H9 (cell line): ENCODE measurements around the gene GABRB3. TPM values are rescaled to one million over a fixed set of nuclear protein-coding genes. Genes with fewer than 3 reads are reported as not detected.

Experiments
- DNase-seq: peaks from one replicate; pipeline ENCODE4 v3.0.0-alpha.2; 2017
- H2AFZ ChIP-seq: one replicate; pipeline ENCODE4 v1.6.1; 2013; ENCODE audit warnings: mild to moderate bottlenecking, low read length, control low read depth, moderate library complexity
- H2AK5ac ChIP-seq: 2 replicates; pipeline ENCODE4 v1.6.1; 2013; ENCODE audit warnings: low read length, control low read depth, mixed read lengths; ENCODE audit not compliant: insufficient read length
- H2BK120ac ChIP-seq: one replicate; pipeline ENCODE4 v1.6.1; 2013; ENCODE audit warnings: low read depth, mild to moderate bottlenecking, low read length, control low read depth, inconsistent platforms; ENCODE audit not compliant: poor library complexity, severe bottlenecking
- H2BK12ac ChIP-seq: 2 replicates; pipeline ENCODE4 v1.6.1; 2013; ENCODE audit warnings: low read length, control low read depth, mixed read lengths, low read depth; ENCODE audit not compliant: insufficient read length
- H2BK15ac ChIP-seq: 2 replicates; pipeline ENCODE4 v1.6.1; 2013; ENCODE audit warnings: low read depth, low read length, control low read depth
- H2BK20ac ChIP-seq: one replicate; pipeline ENCODE4 v1.6.1; 2013; ENCODE audit warnings: low read depth, mild to moderate bottlenecking, low read length, control low read depth, inconsistent platforms; ENCODE audit not compliant: poor library complexity, severe bottlenecking
- H2BK5ac ChIP-seq: 2 replicates; pipeline ENCODE4 v1.6.1; 2013; ENCODE audit warnings: low read length, control low read depth, mixed read lengths; ENCODE audit not compliant: insufficient read length
- H3K14ac ChIP-seq: 2 replicates; pipeline ENCODE4 v1.6.1; 2013; ENCODE audit warnings: low read length, control low read depth; ENCODE audit not compliant: insufficient read depth
- H3K18ac ChIP-seq: 2 replicates; pipeline ENCODE4 v1.6.1; 2013; ENCODE audit warnings: low read depth, mild to moderate bottlenecking, mixed read lengths, low read length, control low read depth; ENCODE audit not compliant: insufficient read length
- H3K23ac ChIP-seq: 2 replicates; pipeline ENCODE4 v1.6.1; 2013; ENCODE audit warnings: low read length, control low read depth, mixed read lengths, low read depth; ENCODE audit not compliant: insufficient read length
- H3K23me2 ChIP-seq: 2 replicates; pipeline ENCODE4 v1.6.1; 2013; ENCODE audit warnings: low read depth, mild to moderate bottlenecking, mixed read lengths, low read length, control low read depth; ENCODE audit not compliant: insufficient read length, poor library complexity, severe bottlenecking
- H3K27ac ChIP-seq: 2 replicates; pipeline ENCODE4 v1.5.1; 2013; ENCODE audit warnings: low read length, control low read depth, mixed read lengths, low read depth; ENCODE audit not compliant: insufficient read length
- H3K27me3 ChIP-seq: 2 replicates; pipeline ENCODE4 v1.6.1; 2013; ENCODE audit warnings: low read length, control low read depth, inconsistent platforms; ENCODE audit not compliant: insufficient read depth
- H3K4ac ChIP-seq: 2 replicates; pipeline ENCODE4 v1.6.1; 2013; ENCODE audit warnings: low read depth, mild to moderate bottlenecking, control low read depth, inconsistent platforms, low read length, moderate library complexity
- H3K4me1 ChIP-seq: 2 replicates; pipeline ENCODE4 v1.6.1; 2013; ENCODE audit warnings: low read length, control low read depth, inconsistent platforms; ENCODE audit not compliant: insufficient read depth
- H3K4me2 ChIP-seq: 2 replicates; pipeline ENCODE4 v1.6.1; 2013; ENCODE audit warnings: low read length, control low read depth, mixed read lengths; ENCODE audit not compliant: insufficient read length, insufficient read depth
- H3K56ac ChIP-seq: 2 replicates; pipeline ENCODE4 v1.6.1; 2013; ENCODE audit warnings: low read depth, mild to moderate bottlenecking, mixed read lengths, low read length, control low read depth; ENCODE audit not compliant: insufficient read length
- H3K79me1 ChIP-seq: 2 replicates; pipeline ENCODE4 v1.6.1; 2013; ENCODE audit warnings: low read depth, mild to moderate bottlenecking, moderate library complexity, low read length, control low read depth, inconsistent platforms; ENCODE audit not compliant: insufficient read depth, poor library complexity, severe bottlenecking
- H3K79me2 ChIP-seq: 2 replicates; pipeline ENCODE4 v1.6.1; 2013; ENCODE audit warnings: low read length, control low read depth, inconsistent platforms; ENCODE audit not compliant: insufficient read depth
- H3K9ac ChIP-seq: 2 replicates; pipeline ENCODE4 v1.6.1; 2013; ENCODE audit warnings: low read length, control low read depth, mixed read lengths; ENCODE audit not compliant: insufficient read length; ENCODE audit errors: extremely low read depth
- H3K9me3 ChIP-seq: one replicate; pipeline ENCODE4 v1.6.1; 2013; ENCODE audit warnings: low read depth, low read length, inconsistent platforms; ENCODE audit not compliant: control insufficient read depth
- H3T11ph ChIP-seq: one replicate; pipeline ENCODE4 v1.6.1; 2013; ENCODE audit warnings: mild to moderate bottlenecking, low read length, control low read depth, inconsistent platforms
- H4K20me1 ChIP-seq: one replicate; pipeline ENCODE4 v1.6.1; 2013; ENCODE audit not compliant: control insufficient read depth, insufficient read length, insufficient read depth
- H4K5ac ChIP-seq: 2 replicates; pipeline ENCODE4 v1.6.1; 2013; ENCODE audit warnings: low read depth, mild to moderate bottlenecking, mixed read lengths, low read length, control low read depth; ENCODE audit not compliant: insufficient read length
- H4K8ac ChIP-seq: replicated peaks from 2 replicates; pipeline ENCODE4 v1.6.1; 2013; ENCODE audit warnings: low read length, control low read depth, mixed read lengths, low read depth; ENCODE audit not compliant: insufficient read length
- H4K91ac ChIP-seq: 2 replicates; pipeline ENCODE4 v1.6.1; 2013; ENCODE audit warnings: low read depth, mild to moderate bottlenecking, moderate library complexity, mixed read lengths, low read length, control low read depth; ENCODE audit not compliant: insufficient read length
- H3K27ac Mint-ChIP-seq, 3 experiments: 2 replicates in 2 of 3; 3 replicates in 1 of 3; pipeline ENCODE4 v1.8.0; 2020 to 2021; ENCODE audit warnings: mixed read lengths in 3 of 3, mild to moderate bottlenecking in 1 of 3, moderate library complexity in 1 of 3
- H3K27me3 Mint-ChIP-seq: 2 replicates; pipeline ENCODE4 v1.8.0; 2021; ENCODE audit warnings: low read depth, mild to moderate bottlenecking, moderate library complexity, mixed read lengths
- H3K36me3 Mint-ChIP-seq, 3 experiments: 2 replicates in 2 of 3; 3 replicates in 1 of 3; pipeline ENCODE4 v1.8.0; 2020 to 2021; ENCODE audit warnings: low read depth in 3 of 3, mixed read lengths in 3 of 3; ENCODE audit not compliant: insufficient read depth in 1 of 3
- H3K4me1 Mint-ChIP-seq, 2 experiments: 2 replicates each; pipeline ENCODE4 v1.8.0; 2020; ENCODE audit warnings: mixed read lengths in 2 of 2
- H3K4me3 Mint-ChIP-seq, 2 experiments: 2 replicates in 1 of 2; 3 replicates in 1 of 2; pipeline ENCODE4 v1.8.0; 2020 to 2021; ENCODE audit warnings: mild to moderate bottlenecking in 2 of 2, mixed read lengths in 2 of 2, moderate library complexity in 1 of 2
- H3K9me3 Mint-ChIP-seq, 2 experiments: 2 replicates in 1 of 2; 3 replicates in 1 of 2; pipeline ENCODE4 v1.8.0; 2020; ENCODE audit warnings: mild to moderate bottlenecking in 2 of 2, mixed read lengths in 2 of 2, moderate library complexity in 1 of 2
- CTCF ChIP-seq: fragments of 200-600 bp; sonication (generic); conservative IDR thresholded peaks from 3 replicates; pipeline ENCODE4 v1.8.0; 2021; ENCODE audit warnings: antibody characterized with exemption, mild to moderate bottlenecking
- WGBS: extraction: QIAGEN DNeasy Blood & Tissue Kit; methylation state at CpG from one replicate; pipeline ENCODE4 v1.1.7; 2013; ENCODE audit warnings: missing lambda C conversion rate, low lambda C conversion rate, mixed read lengths; ENCODE audit not compliant: insufficient read length; ENCODE audit errors: extremely low coverage; 5-methylcytosine and 5-hydroxymethylcytosine counted together
- total RNA-seq: library from RNA; stranded (reverse); gene quantifications from 2 replicates; pipeline ENCODE4 v1.2.1, GENCODE V29; 2021

GABRB3 gene
- total RNA-seq, 1 experiment from 2014 or later = 98.2 TPM

- H3K27me3 Mint-ChIP-seq = peaks cover 6% of the 10 kb centered on the region; the same call in 1 of the 2 replicates
- no peak for TF ChIP-seq CTCF
- Histone ChIP-seq H3K79me2 (no peaks in the 10 kb centered on the region), H3K18ac (no peak overlapping the region), H3K9ac (no peak overlapping the region), H3K4me1 (no peaks in the 10 kb centered on the region), H3K27ac (no peak overlapping the region), H4K91ac (no peak overlapping the region), H2AK5ac (no peak overlapping the region), H3K14ac (no peak overlapping the region), H3K4me2 (no peak overlapping the region), H4K8ac (peak overlapping the region; percentile 69), H3T11ph (no peak overlapping the region), H2AFZ (no peak overlapping the region), H2BK12ac (no peak overlapping the region), H3K56ac (no peak overlapping the region), H3K23ac (no peak overlapping the region), H3K23me2 (no peaks in the 10 kb centered on the region), H4K5ac (no peak overlapping the region), H2BK120ac (no peak overlapping the region), H3K79me1 (no peaks in the 10 kb centered on the region), H2BK20ac (no peak overlapping the region), H4K20me1 (no peaks in the 10 kb centered on the region), H3K9me3 (no peaks in the 10 kb centered on the region), H2BK5ac (no peak overlapping the region), H3K27me3 (no peaks in the 10 kb centered on the region), H3K4ac (no peak overlapping the region), H2BK15ac (no peak overlapping the region)
- no peak overlapping the region for H3K4me3 Mint-ChIP-seq
- H3K4me1 Mint-ChIP-seq = peaks cover 7 to 8% of the 10 kb centered on the region in 2 experiments; a peak in 2 of 4 replicates
- H3K27ac Mint-ChIP-seq = no peak overlapping the region
- WGBS = no CpG with 5 or more reads among the region's 5 CpGs
- H3K36me3 Mint-ChIP-seq = peaks cover 0 to 10% (median 0%) of the 10 kb centered on the region in 3 experiments; a peak in 2 of 7 replicates
- DNase-seq = no peak
- peaks cover 0 to 9% of the 10 kb centered on the region in 2 experiments; a peak in 4 of 5 replicates for H3K9me3 Mint-ChIP-seq
Observed at GRCh38 chr15:26806574-26806973, 33.7 kb upstream of the GABRB3 start.
